Measurements from ENCODE around the gene RAET1L. TPM values are rescaled to one million over a fixed set of nuclear protein-coding genes. Genes with fewer than 3 reads are reported as not detected.
"Not testable (repeated sequence)": the region's sequence is repeated elsewhere in the genome, so short reads cannot be mapped to it uniquely, and the experiment has no call there.

Gene RAET1L
- total RNA-seq, 1 donor from 2014 or later, result not detected

DNA sequence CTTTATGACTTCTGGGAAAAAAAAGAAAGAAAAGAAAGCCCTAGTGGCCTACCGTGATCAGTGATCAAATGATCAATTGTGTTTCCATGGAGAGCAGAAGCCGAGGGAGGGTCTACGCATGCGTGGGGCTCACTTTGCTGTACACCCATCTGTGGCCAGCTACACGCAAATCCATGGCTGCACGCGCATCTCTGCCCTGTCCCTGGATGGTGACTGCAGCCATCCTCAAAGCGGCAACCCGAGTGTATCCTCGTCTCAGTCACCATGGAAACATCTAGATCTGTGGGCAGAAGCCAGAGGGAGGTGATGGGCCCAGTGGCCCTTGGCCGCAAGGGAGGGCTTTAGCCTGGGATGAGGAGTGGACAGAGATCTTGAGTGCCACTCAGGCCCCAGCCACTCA lies 44.4 kb upstream of the RAET1L start:
- DNase-seq (ENCODE audit: low spot score), result peak; percentile 27
- no peak overlapping the region for H3K27ac Mint-ChIP-seq (ENCODE audit: unreplicated experiment)
- TF ChIP-seq, protein P1, sequence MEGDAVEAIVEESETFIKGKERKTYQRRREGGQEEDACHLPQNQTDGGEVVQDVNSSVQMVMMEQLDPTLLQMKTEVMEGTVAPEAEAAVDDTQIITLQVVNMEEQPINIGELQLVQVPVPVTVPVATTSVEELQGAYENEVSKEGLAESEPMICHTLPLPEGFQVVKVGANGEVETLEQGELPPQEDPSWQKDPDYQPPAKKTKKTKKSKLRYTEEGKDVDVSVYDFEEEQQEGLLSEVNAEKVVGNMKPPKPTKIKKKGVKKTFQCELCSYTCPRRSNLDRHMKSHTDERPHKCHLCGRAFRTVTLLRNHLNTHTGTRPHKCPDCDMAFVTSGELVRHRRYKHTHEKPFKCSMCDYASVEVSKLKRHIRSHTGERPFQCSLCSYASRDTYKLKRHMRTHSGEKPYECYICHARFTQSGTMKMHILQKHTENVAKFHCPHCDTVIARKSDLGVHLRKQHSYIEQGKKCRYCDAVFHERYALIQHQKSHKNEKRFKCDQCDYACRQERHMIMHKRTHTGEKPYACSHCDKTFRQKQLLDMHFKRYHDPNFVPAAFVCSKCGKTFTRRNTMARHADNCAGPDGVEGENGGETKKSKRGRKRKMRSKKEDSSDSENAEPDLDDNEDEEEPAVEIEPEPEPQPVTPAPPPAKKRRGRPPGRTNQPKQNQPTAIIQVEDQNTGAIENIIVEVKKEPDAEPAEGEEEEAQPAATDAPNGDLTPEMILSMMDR (IDR thresholded peaks at IDR 0.05; ENCODE audit: unreplicated experiment), result no peak
- H3K27me3 Mint-ChIP-seq (ENCODE audit: unreplicated experiment), result peaks cover 10% of the 10 kb centered on the region
- no peak overlapping the region for H3K4me3 Mint-ChIP-seq (ENCODE audit: unreplicated experiment)
- H3K9me3 Mint-ChIP-seq (ENCODE audit: unreplicated experiment), result no peaks in the 10 kb centered on the region
- H3K36me3 Mint-ChIP-seq (ENCODE audit: low read depth, unreplicated experiment), result peaks cover 10% of the 10 kb centered on the region
- peaks cover 31% of the 10 kb centered on the region for H3K4me1 Mint-ChIP-seq (ENCODE audit: unreplicated experiment)

DNA sequence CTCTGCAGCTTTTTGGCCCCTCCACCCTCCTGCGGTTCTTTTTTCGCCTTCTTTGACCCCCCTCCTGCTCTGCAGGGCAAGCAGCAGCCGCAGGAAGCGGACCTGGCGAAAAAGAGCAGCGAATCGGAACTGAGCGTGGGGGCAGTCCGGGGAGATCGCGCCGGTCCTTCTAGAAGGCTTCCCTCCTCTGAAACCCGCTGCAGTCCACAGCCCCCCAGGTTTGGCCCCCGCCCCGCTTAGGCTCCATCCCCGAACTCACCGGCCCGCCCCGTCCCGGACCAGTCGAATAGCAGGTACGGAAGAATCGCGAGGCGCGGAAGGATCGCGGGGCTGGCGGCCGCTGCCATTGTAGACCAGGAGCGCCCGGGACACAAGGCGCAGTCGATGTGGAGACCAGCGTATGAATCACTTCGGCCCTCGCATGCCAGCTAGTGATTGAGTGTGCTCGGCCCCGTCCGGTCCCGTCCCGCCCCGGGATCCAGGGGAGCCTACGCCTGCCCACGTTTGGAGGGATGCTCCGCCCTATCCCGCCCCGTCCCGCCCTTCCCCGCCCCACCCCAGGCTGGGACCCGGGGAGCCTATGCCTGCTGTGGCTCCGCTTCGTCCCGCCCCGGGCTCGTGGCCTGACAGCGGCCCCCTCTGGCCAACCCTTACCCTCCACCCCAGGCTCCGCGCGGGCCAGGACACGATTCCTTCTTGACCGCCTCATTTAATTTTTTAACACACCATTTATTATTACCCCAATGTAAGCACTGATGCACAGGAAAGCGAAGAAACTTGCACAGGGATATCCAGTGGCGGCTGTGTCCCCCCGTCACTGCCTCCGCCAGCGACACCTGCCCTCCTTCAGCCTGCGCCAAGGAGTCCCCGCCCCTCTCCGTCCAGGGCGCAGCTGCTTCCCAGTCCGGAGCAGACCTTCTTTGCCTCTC lies 43.7 kb upstream of the RAET1L start, which contains the start of gene ULBP3:
TSS of gene ULBP3 (minus strand) at position 402 of the 929 bp plus-strand sequence. CDS start at position 347, 55 bp downstream.
- peak; percentile 92 for DNase-seq (ENCODE audit: low spot score)
- TF ChIP-seq, protein P1 (IDR thresholded peaks at IDR 0.05; ENCODE audit: unreplicated experiment), result peak; percentile 27
- Mint-ChIP-seq H3K4me1 (ENCODE audit: unreplicated experiment) (peaks cover 23% of the 10 kb centered on the region), H3K36me3 (ENCODE audit: low read depth, unreplicated experiment) (peaks cover 16% of the 10 kb centered on the region), H3K27ac (ENCODE audit: unreplicated experiment) (peak within 1 kb of the TSS; percentile 82), H3K27me3 (ENCODE audit: unreplicated experiment) (peaks cover 8% of the 10 kb centered on the region), H3K4me3 (ENCODE audit: unreplicated experiment) (peak within 1 kb of the TSS; percentile 93), H3K9me3 (ENCODE audit: unreplicated experiment) (no peaks in the 10 kb centered on the region)

DNA sequence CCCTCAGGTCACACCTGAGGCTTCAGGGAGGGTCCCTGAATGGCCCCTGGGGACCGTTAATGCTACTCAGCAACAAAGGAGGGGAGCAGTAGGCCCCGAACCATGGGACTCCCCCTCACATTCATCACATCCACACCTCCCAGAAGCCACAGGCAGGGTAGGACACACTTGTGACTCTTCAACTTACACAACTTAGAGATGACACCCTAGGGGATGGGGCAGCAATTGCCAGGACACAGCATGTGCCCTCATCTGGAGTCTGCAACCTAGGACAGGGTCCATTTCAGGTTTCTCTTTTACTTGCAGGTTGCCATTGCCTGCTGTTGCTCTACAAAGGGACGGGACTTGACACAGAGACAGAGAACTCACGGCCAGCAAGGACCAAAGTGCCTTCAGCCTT lies 42.8 kb upstream of the RAET1L start:
- Mint-ChIP-seq H3K27me3 (ENCODE audit: unreplicated experiment) (peaks cover 10% of the 10 kb centered on the region), H3K36me3 (ENCODE audit: low read depth, unreplicated experiment) (peaks cover 17% of the 10 kb centered on the region), H3K9me3 (ENCODE audit: unreplicated experiment) (no peaks in the 10 kb centered on the region), H3K4me3 (ENCODE audit: unreplicated experiment) (peak overlapping the region; percentile 86), H3K27ac (ENCODE audit: unreplicated experiment) (no peak overlapping the region), H3K4me1 (ENCODE audit: unreplicated experiment) (peaks cover 16% of the 10 kb centered on the region)
- TF ChIP-seq, protein P1 (IDR thresholded peaks at IDR 0.05; ENCODE audit: unreplicated experiment), result no peak
- no peak for DNase-seq (ENCODE audit: low spot score)

DNA sequence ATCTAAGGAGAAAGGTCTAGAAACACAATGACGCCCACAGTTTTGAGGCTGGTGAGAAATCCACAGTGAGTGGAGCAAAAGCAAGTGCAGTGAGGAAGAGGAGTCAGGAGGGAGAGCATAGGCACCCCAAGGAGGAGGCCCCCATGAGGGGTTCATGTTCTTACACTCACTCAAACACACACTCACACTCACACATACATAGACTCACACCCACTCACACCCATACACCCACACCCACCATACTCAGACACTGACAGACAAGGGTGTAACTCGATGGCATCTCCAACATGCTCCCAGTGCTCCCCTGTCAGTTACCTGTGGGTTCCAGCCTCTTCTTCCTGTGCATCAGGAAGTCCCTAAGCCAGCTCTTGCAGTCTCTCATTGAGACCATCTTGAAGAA lies 39.8 kb upstream of the RAET1L start:
- no peak for DNase-seq (ENCODE audit: low spot score)
- Mint-ChIP-seq H3K27me3 (ENCODE audit: unreplicated experiment) (peaks cover 10% of the 10 kb centered on the region), H3K4me1 (ENCODE audit: unreplicated experiment) (peaks cover 10% of the 10 kb centered on the region), H3K4me3 (ENCODE audit: unreplicated experiment) (no peak overlapping the region), H3K9me3 (ENCODE audit: unreplicated experiment) (no peaks in the 10 kb centered on the region), H3K27ac (ENCODE audit: unreplicated experiment) (no peak overlapping the region), H3K36me3 (ENCODE audit: low read depth, unreplicated experiment) (peaks cover 17% of the 10 kb centered on the region)
- TF ChIP-seq, protein P1 (IDR thresholded peaks at IDR 0.05; ENCODE audit: unreplicated experiment), result no peak

DNA sequence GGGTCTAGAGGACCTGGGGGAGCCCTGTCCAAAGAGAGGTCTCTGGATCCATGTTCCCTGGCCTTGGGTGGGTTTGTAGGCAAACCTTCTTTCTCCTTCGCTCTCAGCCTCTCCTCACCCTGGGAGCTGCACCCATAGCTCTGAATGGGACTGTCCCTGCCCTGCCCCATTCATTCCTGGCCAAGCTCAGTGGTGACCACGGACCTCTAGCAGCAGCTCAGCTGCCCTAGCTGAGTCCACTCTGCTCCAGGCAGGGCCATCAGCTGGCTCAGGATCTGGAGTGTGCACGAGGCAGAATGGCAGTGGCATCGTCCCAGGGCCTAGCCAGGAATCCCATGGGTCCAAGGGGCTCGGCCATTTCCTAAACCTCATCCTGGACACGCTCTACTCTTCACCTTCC lies 38.3 kb upstream of the RAET1L start:
- H3K27ac Mint-ChIP-seq (ENCODE audit: unreplicated experiment), result no peak overlapping the region
- H3K36me3 Mint-ChIP-seq (ENCODE audit: low read depth, unreplicated experiment), result peaks cover 17% of the 10 kb centered on the region
- H3K4me3 Mint-ChIP-seq (ENCODE audit: unreplicated experiment), result no peak overlapping the region
- no peaks in the 10 kb centered on the region for H3K9me3 Mint-ChIP-seq (ENCODE audit: unreplicated experiment)
- TF ChIP-seq, protein P1 (IDR thresholded peaks at IDR 0.05; ENCODE audit: unreplicated experiment), result no peak
- peaks cover 12% of the 10 kb centered on the region for H3K4me1 Mint-ChIP-seq (ENCODE audit: unreplicated experiment)
- H3K27me3 Mint-ChIP-seq (ENCODE audit: unreplicated experiment), result peaks cover 10% of the 10 kb centered on the region
- DNase-seq (ENCODE audit: low spot score), result no peak

DNA sequence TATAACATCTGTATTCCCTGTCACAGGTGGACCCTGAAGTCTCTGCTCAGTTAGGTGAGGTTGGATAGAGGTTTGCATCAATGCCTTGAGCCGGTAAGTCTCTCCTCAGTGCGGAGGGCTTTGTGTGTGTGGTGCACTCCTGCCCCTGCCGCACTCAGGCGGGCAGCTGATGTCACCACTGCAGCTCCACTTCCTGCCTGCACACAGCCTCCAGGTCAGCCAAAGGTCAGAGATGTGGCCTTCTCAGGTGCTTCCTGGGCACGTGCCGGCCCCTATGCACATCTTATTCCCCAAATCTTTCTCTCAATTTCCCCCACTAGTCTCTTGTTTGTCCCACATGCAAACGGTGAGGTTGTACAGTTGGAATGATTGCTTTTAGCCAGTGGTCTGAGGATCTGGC lies 34.6 kb upstream of the RAET1L start:
- H3K27ac Mint-ChIP-seq (ENCODE audit: unreplicated experiment); H3K36me3 Mint-ChIP-seq (ENCODE audit: low read depth, unreplicated experiment); H3K9me3 Mint-ChIP-seq (ENCODE audit: unreplicated experiment); DNase-seq (ENCODE audit: low spot score); H3K4me3 Mint-ChIP-seq (ENCODE audit: unreplicated experiment): not testable (repeated sequence)
- peaks cover 15% of the 10 kb centered on the region for H3K4me1 Mint-ChIP-seq (ENCODE audit: unreplicated experiment)
- peaks cover 15% of the 10 kb centered on the region for H3K27me3 Mint-ChIP-seq (ENCODE audit: unreplicated experiment)
